ENCODE measurements around the gene CUL2. TPM values are rescaled to one million over a fixed set of nuclear protein-coding genes. Genes with fewer than 3 reads are reported as not detected.

Gene CUL2
- total RNA-seq, 1 donor: 41.9 TPM

DNA sequence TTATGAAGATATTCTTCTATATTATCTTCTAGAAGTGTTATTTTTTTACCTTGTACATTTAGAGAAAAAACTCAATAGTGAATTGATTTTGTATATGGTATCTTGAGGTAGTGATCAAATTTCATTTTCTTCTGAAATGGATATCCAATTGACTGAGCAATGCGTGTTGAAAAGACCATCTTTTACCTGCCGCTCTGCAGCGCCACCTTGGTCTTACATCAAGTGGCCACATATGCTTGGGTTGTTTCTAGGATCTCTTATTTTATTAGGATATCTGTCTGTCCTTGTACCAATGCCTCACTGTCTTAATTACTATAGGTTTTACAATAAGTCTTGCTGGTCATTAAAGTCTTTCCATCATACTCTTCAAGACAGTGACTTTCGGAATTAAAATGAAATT lies 53.0 kb downstream of the CUL2 start:
- TF ChIP-seq CTCF (IDR thresholded peaks at IDR 0.05; ENCODE audit: insufficient read depth, low read depth, low read length): no peak
- no peak for DNase-seq (ENCODE audit: low read depth)
- no peak overlapping the region for H3K4me3 ChIP-seq (ENCODE audit: low read depth, low read length)

- TF ChIP-seq CTCF (IDR thresholded peaks at IDR 0.05; ENCODE audit: insufficient read depth, low read depth, low read length): no peak
- no peak for DNase-seq (ENCODE audit: low read depth)
- no peak overlapping the region for H3K4me3 ChIP-seq (ENCODE audit: low read depth, low read length)
Measured at GRCh38 chr10:35035606-35036005, 54.5 kb downstream of the CUL2 start.

DNA sequence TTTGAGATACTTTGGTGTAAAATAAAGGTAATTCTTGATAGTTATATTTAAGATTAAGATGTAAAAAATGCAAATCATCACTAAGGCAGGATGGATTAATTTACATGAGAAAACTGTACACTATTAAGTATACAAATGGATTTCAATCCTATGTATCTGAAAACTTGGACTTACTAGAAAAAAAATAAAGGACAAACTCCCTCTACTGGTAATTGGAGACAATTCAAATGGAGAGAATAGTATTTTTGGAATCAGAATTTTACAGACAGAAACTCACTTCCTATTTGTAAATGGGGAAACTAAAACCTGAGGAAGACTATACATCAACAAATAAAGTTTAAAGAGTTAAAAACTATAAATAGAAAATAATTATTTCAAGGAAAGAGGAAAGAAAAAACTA lies 62.6 kb downstream of the CUL2 start:
- peak; percentile 38 for TF ChIP-seq CTCF (IDR thresholded peaks at IDR 0.05; ENCODE audit: insufficient read depth, low read depth, low read length)
- peak; percentile 42 for DNase-seq (ENCODE audit: low read depth)
- no peak overlapping the region for H3K4me3 ChIP-seq (ENCODE audit: low read depth, low read length)

DNA sequence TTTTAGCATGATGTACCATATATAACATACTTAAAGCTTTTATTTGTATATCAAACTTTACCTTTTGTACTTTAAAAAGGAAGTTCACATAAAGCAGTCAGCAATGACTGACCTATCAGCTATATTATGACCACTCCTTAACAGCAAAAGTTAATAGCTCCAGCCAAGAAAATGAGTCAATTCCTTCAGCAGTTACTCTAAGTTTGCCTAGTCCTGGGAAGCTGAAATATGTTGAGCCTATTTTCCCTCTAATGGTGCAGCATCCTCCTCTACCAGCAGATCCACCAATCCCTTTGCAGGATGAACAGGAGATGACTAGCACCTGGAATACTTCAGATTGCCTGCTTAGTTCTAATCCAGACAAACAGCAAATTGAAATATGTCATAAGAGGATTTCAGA lies 64.2 kb downstream of the CUL2 start:
- no peak for DNase-seq (ENCODE audit: low read depth)
- no peak overlapping the region for H3K4me3 ChIP-seq (ENCODE audit: low read depth, low read length)
- TF ChIP-seq CTCF (IDR thresholded peaks at IDR 0.05; ENCODE audit: insufficient read depth, low read depth, low read length): no peak

GRCh38 chr10:35020481-35020880 lies 69.7 kb downstream of the CUL2 start:
- no peak for TF ChIP-seq CTCF (IDR thresholded peaks at IDR 0.05; ENCODE audit: insufficient read depth, low read depth, low read length)
- peak; percentile 79 for DNase-seq (ENCODE audit: low read depth)
- no peak overlapping the region for H3K4me3 ChIP-seq (ENCODE audit: low read depth, low read length)

DNA sequence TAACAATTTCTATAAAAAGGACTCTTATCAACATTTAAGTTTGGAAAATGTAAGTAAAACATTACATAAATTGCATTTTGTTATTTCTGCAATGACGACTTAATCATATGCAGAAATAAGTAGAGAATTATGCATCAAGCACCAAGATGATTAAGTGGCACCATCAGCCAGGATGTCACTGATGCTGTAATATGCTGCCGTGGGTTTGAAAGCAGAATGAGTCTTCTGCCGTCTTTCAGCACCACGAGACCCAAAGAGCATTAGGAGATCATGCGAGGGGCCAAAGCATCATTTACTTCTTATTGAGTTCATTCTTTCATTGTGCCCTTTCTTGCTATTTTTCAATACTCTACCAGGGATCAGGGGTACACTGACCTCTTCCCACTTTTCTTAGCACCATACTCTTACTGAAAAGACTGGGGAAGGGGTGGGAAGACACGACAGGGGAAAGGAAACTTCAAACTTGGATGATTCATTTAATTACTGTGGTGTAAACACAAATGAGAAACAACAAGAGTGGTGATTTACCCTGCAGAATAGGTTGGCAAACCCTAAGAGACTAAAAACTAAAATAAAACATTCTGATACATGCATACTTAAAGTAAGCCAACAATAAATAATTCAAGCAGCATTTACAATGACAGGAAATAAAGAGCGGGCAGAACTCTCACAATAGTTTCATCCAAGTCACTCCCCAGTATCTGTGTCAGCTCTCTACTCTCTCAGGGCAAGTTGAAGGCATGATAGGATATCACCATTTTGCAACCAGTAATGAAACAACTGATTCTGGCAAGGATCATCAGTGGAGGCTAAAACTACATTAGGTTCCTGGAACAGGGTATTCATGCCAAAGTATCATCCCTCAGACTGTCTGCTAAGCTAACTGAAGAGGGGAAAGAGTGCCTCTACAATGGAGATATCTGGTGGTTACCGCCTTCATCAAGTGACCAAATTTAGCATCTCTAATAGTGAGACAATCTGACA lies 70.8 kb downstream of the CUL2 start:
- no peak overlapping the region for H3K4me3 ChIP-seq (ENCODE audit: low read depth, low read length)
- no peak for TF ChIP-seq CTCF (IDR thresholded peaks at IDR 0.05; ENCODE audit: insufficient read depth, low read depth, low read length)
- DNase-seq (ENCODE audit: low read depth): no peak

All from fibroblast of villous mesenchyme (primary cell).